Measurements from ENCODE around the gene ADCY10.
"Not testable (repeated sequence)": the region's sequence is repeated elsewhere in the genome, so short reads cannot be mapped to it uniquely, and the experiment has no call there.

Gene ADCY10

GRCh38 chr1:167924543-167925231 is 10.8 kb upstream of the ADCY10 start:
- DNase-seq: no peak

GRCh38 chr1:167924102-167924501 is 10.2 kb upstream of the ADCY10 start:
- DNase-seq: no peak

GRCh38 chr1:167923324-167924056 is 9.6 kb upstream of the ADCY10 start:
- no peak for DNase-seq

GRCh38 chr1:167922611-167923074 is 8.7 kb upstream of the ADCY10 start:
- no peak for DNase-seq

GRCh38 chr1:167922023-167922422 is 8.1 kb upstream of the ADCY10 start:
- no peak for DNase-seq

- no peak for DNase-seq
Measured at GRCh38 chr1:167916766-167917511, 3.0 kb upstream of the ADCY10 start.

GRCh38 chr1:167915569-167915968 is 1.6 kb upstream of the ADCY10 start:
- no peak for DNase-seq

- DNase-seq: no peak
Measured at GRCh38 chr1:167912294-167912693, 1.6 kb downstream of the ADCY10 start.

GRCh38 chr1:167911413-167911812 is 2.5 kb downstream of the ADCY10 start:
- DNase-seq: no peak

- DNase-seq: no peak
Measured at GRCh38 chr1:167910530-167910929, 3.4 kb downstream of the ADCY10 start.

GRCh38 chr1:167909691-167910180 is 4.2 kb downstream of the ADCY10 start:
- DNase-seq: no peak

- no peak for DNase-seq
Measured at GRCh38 chr1:167905671-167906070, 8.3 kb downstream of the ADCY10 start.

- DNase-seq: no peak
Measured at GRCh38 chr1:167905182-167905581, 8.8 kb downstream of the ADCY10 start.

- DNase-seq: no peak
Measured at GRCh38 chr1:167904652-167905130, 9.2 kb downstream of the ADCY10 start.

- DNase-seq: no peak
Measured at GRCh38 chr1:167900907-167901306, 13.0 kb downstream of the ADCY10 start.

GRCh38 chr1:167899253-167899681 is 14.7 kb downstream of the ADCY10 start:
- no peak for DNase-seq

- no peak for DNase-seq
Measured at GRCh38 chr1:167898578-167899222, 15.2 kb downstream of the ADCY10 start.

- no peak for DNase-seq
Measured at GRCh38 chr1:167893798-167894197, 20.1 kb downstream of the ADCY10 start.

GRCh38 chr1:167890400-167890799 is 23.5 kb downstream of the ADCY10 start:
- DNase-seq: no peak

GRCh38 chr1:167887187-167887586 is 26.7 kb downstream of the ADCY10 start:
- not testable (repeated sequence) for DNase-seq

GRCh38 chr1:167882376-167882775 is 31.6 kb downstream of the ADCY10 start:
- no peak for DNase-seq

- no peak for DNase-seq
Measured at GRCh38 chr1:167881786-167882185, 32.1 kb downstream of the ADCY10 start.

- no peak for DNase-seq
Measured at GRCh38 chr1:167881069-167881468, 32.9 kb downstream of the ADCY10 start.

Measured in stimulated activated CD4-positive, alpha-beta T cell treated with anti-CD3 and anti-CD28 coated beads, Interleukin-1b, Interleukin-23, amount 100 ng/mL, for 48 hours (primary cell).